T-helper 17 cell (primary cell): ENCODE data around the gene NUP153. TPM values are rescaled to one million over a fixed set of nuclear protein-coding genes. Genes with fewer than 3 reads are reported as not detected.
A peak's percentile ranks its signal among the peaks of the same experiment; 100 is the strongest.

Experiments
- ATAC-seq: fragments of 150-1000 bp; cut with Tn5 transposase; 2 replicates; pipeline ENCODE4 v1.10.0; 2021; ENCODE audit warnings: mild to moderate bottlenecking, moderate library complexity
- DNase-seq, 3 donors: peaks; one replicate each; pipeline versions ENCODE4 v3.0.0 to v3.0.0-alpha.2; 2020 to 2021
- H3K9me3 ChIP-seq: one replicate; pipeline ENCODE4 v1.7.0; 2013; ENCODE audit warnings: low read length, mild to moderate bottlenecking; ENCODE audit not compliant: control insufficient read depth, poor library complexity, severe bottlenecking
- H3K27ac Mint-ChIP-seq: one replicate; pipeline ENCODE4 v1.8.0; 2022; ENCODE audit warnings: mild to moderate bottlenecking, moderate library complexity, mixed read lengths
- H3K27me3 Mint-ChIP-seq: one replicate; pipeline ENCODE4 v1.8.0; 2022; ENCODE audit warnings: mixed read lengths
- H3K36me3 Mint-ChIP-seq: one replicate; pipeline ENCODE4 v1.8.0; 2022; ENCODE audit warnings: low read depth, mixed read lengths
- H3K4me1 Mint-ChIP-seq: one replicate; pipeline ENCODE4 v1.8.0; 2022; ENCODE audit warnings: mild to moderate bottlenecking, mixed read lengths
- H3K4me3 Mint-ChIP-seq: one replicate; pipeline ENCODE4 v1.8.0; 2022; ENCODE audit warnings: mild to moderate bottlenecking, moderate library complexity, mixed read lengths
- total RNA-seq, 4 donors: library from RNA in 2 of 4; stranded (reverse) in 2 of 4; gene quantifications; one replicate each; pipeline ENCODE4 v1.2.3 and lab custom pipeline; 2022 to 2026

NUP153 gene
- total RNA-seq, 2 donors from 2014 or later: 63.3 to 66.3 TPM

- no peak overlapping the region for H3K27ac Mint-ChIP-seq
- DNase-seq: no peak
- H3K36me3 Mint-ChIP-seq: peaks cover 3% of the 10 kb centered on the region
- H3K4me1 Mint-ChIP-seq: peaks cover 10% of the 10 kb centered on the region
- no peaks in the 10 kb centered on the region for H3K9me3 ChIP-seq
- no peaks in the 10 kb centered on the region for H3K27me3 Mint-ChIP-seq
- ATAC-seq: no peak
- H3K4me3 Mint-ChIP-seq: no peak overlapping the region
These were observed 34.5 kb downstream of the NUP153 start for GRCh38 chr6:17672064-17672718.

GRCh38 chr6:17666646-17667045 is 40.1 kb downstream of the NUP153 start:
- Mint-ChIP-seq H3K36me3 (peaks cover 6% of the 10 kb centered on the region), H3K27me3 (no peaks in the 10 kb centered on the region), H3K4me3 (no peak overlapping the region), H3K4me1 (peaks cover 21% of the 10 kb centered on the region), H3K27ac (peak overlapping the region; percentile 91)
- DNase-seq: no peak
- H3K9me3 ChIP-seq: no peaks in the 10 kb centered on the region
- ATAC-seq: no peak

- ATAC-seq: peak; percentile 49
These were observed 41.6 kb downstream of the NUP153 start for GRCh38 chr6:17665132-17665531.

GRCh38 chr6:17663226-17663625 is 43.5 kb downstream of the NUP153 start:
- Mint-ChIP-seq H3K27ac (peak overlapping the region; percentile 91), H3K36me3 (peaks cover 6% of the 10 kb centered on the region), H3K4me1 (peaks cover 24% of the 10 kb centered on the region), H3K27me3 (no peaks in the 10 kb centered on the region), H3K4me3 (no peak overlapping the region)
- H3K9me3 ChIP-seq: no peaks in the 10 kb centered on the region
- no peak for ATAC-seq
- no peak for DNase-seq

More at GRCh38 chr6:17665132-17665531, 41.6 kb downstream of the NUP153 start:
- Mint-ChIP-seq H3K27ac (peak overlapping the region; percentile 91), H3K36me3 (peaks cover 6% of the 10 kb centered on the region), H3K27me3 (no peaks in the 10 kb centered on the region), H3K4me3 (no peak overlapping the region), H3K4me1 (peaks cover 21% of the 10 kb centered on the region)
- H3K9me3 ChIP-seq: no peaks in the 10 kb centered on the region
- DNase-seq: no peak

GRCh38 chr6:17662585-17662984 is 44.1 kb downstream of the NUP153 start:
- no peaks in the 10 kb centered on the region for H3K27me3 Mint-ChIP-seq
- H3K4me1 Mint-ChIP-seq: peaks cover 25% of the 10 kb centered on the region
- H3K9me3 ChIP-seq: no peaks in the 10 kb centered on the region
- DNase-seq: no peak
- peak overlapping the region; percentile 49 for H3K27ac Mint-ChIP-seq
- H3K4me3 Mint-ChIP-seq: no peak overlapping the region
- peaks cover 6% of the 10 kb centered on the region for H3K36me3 Mint-ChIP-seq
- no peak for ATAC-seq

GRCh38 chr6:17656644-17657043 is 50.1 kb downstream of the NUP153 start:
- peaks cover 6% of the 10 kb centered on the region for H3K4me1 Mint-ChIP-seq
- no peaks in the 10 kb centered on the region for H3K27me3 Mint-ChIP-seq
- no peak for DNase-seq
- no peak overlapping the region for H3K4me3 Mint-ChIP-seq
- no peak for ATAC-seq
- H3K27ac Mint-ChIP-seq: peak overlapping the region; percentile 81
- H3K9me3 ChIP-seq: no peaks in the 10 kb centered on the region
- H3K36me3 Mint-ChIP-seq: peaks cover 2% of the 10 kb centered on the region

- ATAC-seq: no peak
- H3K36me3 Mint-ChIP-seq: peaks cover 2% of the 10 kb centered on the region
- no peak for DNase-seq
These were observed 50.6 kb downstream of the NUP153 start for GRCh38 chr6:17656092-17656491.

GRCh38 chr6:17653198-17653882 is 53.4 kb downstream of the NUP153 start:
- no peaks in the 10 kb centered on the region for H3K27me3 Mint-ChIP-seq
- peaks cover 11% of the 10 kb centered on the region for H3K4me1 Mint-ChIP-seq
- ATAC-seq (no peak), DNase-seq (no peak)
- H3K36me3 Mint-ChIP-seq: peaks cover 7% of the 10 kb centered on the region
- peak overlapping the region; percentile 81 for H3K27ac Mint-ChIP-seq
- no peaks in the 10 kb centered on the region for H3K9me3 ChIP-seq
- peak overlapping the region; percentile 58 for H3K4me3 Mint-ChIP-seq

More at GRCh38 chr6:17656092-17656491, 50.6 kb downstream of the NUP153 start:
- H3K27me3 Mint-ChIP-seq: no peaks in the 10 kb centered on the region
- no peaks in the 10 kb centered on the region for H3K9me3 ChIP-seq
- H3K4me3 Mint-ChIP-seq: peak overlapping the region; percentile 68
- H3K4me1 Mint-ChIP-seq: peaks cover 6% of the 10 kb centered on the region
- H3K27ac Mint-ChIP-seq: peak overlapping the region; percentile 81

- no peak for DNase-seq
- peaks cover 6% of the 10 kb centered on the region for H3K36me3 Mint-ChIP-seq
- peaks cover 9% of the 10 kb centered on the region for H3K4me1 Mint-ChIP-seq
- no peak overlapping the region for H3K27ac Mint-ChIP-seq
- ATAC-seq: no peak
- H3K27me3 Mint-ChIP-seq: no peaks in the 10 kb centered on the region
- no peak overlapping the region for H3K4me3 Mint-ChIP-seq
- no peaks in the 10 kb centered on the region for H3K9me3 ChIP-seq
These were observed 55.9 kb downstream of the NUP153 start for GRCh38 chr6:17650656-17651309.

- Mint-ChIP-seq H3K4me3 (no peak overlapping the region), H3K36me3 (peaks cover 12% of the 10 kb centered on the region), H3K4me1 (peaks cover 14% of the 10 kb centered on the region), H3K27ac (peak overlapping the region; percentile 69), H3K27me3 (no peaks in the 10 kb centered on the region)
- no peak for ATAC-seq
- no peaks in the 10 kb centered on the region for H3K9me3 ChIP-seq
- DNase-seq: no peak
These were observed 58.0 kb downstream of the NUP153 start for GRCh38 chr6:17648745-17649144.

- Mint-ChIP-seq H3K27ac (peak overlapping the region; percentile 62), H3K4me1 (peaks cover 31% of the 10 kb centered on the region), H3K27me3 (no peaks in the 10 kb centered on the region), H3K36me3 (peaks cover 16% of the 10 kb centered on the region), H3K4me3 (no peak overlapping the region)
- no peaks in the 10 kb centered on the region for H3K9me3 ChIP-seq
- DNase-seq: no peak
- no peak for ATAC-seq
These were observed 66.2 kb downstream of the NUP153 start for GRCh38 chr6:17640477-17640917.

GRCh38 chr6:17638212-17638715 is 68.5 kb downstream of the NUP153 start:
- H3K9me3 ChIP-seq: no peaks in the 10 kb centered on the region
- peaks cover 38% of the 10 kb centered on the region for H3K4me1 Mint-ChIP-seq
- DNase-seq: no peak
- no peaks in the 10 kb centered on the region for H3K27me3 Mint-ChIP-seq
- H3K27ac Mint-ChIP-seq: peak overlapping the region; percentile 87
- ATAC-seq: no peak
- peaks cover 13% of the 10 kb centered on the region for H3K36me3 Mint-ChIP-seq
- H3K4me3 Mint-ChIP-seq: peak overlapping the region; percentile 43

- DNase-seq (no peak), ATAC-seq (no peak)
- Mint-ChIP-seq H3K36me3 (peaks cover 11% of the 10 kb centered on the region), H3K4me1 (peaks cover 35% of the 10 kb centered on the region), H3K27me3 (no peaks in the 10 kb centered on the region), H3K27ac (peak overlapping the region; percentile 87), H3K4me3 (peak overlapping the region; percentile 65)
- H3K9me3 ChIP-seq: no peaks in the 10 kb centered on the region
These were observed 71.2 kb downstream of the NUP153 start for GRCh38 chr6:17635568-17635967.
